Urothelium cell line (cell line): ENCODE measurements around the gene USP25.

Experiments used
- DNase-seq: peaks from one replicate; pipeline ENCODE4 v3.0.0; 2011; ENCODE audit warnings: low spot score, mixed read lengths
- FAIRE-seq: peaks from 2 replicates; lab custom pipeline; 2011; peaks lifted over from hg19 to GRCh38; lab: Jason Lieb, UNC

Gene USP25

GRCh38 chr21:15848634-15849560 lies 119.1 kb downstream of the USP25 start:
- DNase-seq: no peak

DNA sequence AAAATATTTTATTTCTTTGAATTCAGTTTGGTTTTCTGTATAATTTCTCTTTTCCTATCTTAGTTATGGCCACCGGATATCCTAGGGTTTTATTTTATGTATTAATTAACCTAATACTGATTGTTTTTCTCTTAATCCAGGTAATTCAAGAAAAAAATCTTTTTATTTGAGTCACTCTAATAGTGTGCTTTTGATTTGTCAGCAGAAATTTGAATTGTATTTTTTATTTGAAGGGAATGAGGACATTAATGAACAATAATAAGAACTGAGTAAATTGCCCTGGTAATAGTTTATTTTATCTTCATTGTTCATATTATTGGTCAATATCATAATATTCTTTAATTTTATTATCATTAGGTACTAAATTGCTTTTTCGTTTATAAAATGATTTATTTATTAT lies 120.1 kb downstream of the USP25 start:
- DNase-seq: no peak
- no peak for FAIRE-seq

More at GRCh38 chr21:15848634-15849560, 119.1 kb downstream of the USP25 start:
- no peak for FAIRE-seq

- DNase-seq: no peak
- FAIRE-seq: no peak
These were observed 120.9 kb downstream of the USP25 start for GRCh38 chr21:15850645-15851044.

DNA sequence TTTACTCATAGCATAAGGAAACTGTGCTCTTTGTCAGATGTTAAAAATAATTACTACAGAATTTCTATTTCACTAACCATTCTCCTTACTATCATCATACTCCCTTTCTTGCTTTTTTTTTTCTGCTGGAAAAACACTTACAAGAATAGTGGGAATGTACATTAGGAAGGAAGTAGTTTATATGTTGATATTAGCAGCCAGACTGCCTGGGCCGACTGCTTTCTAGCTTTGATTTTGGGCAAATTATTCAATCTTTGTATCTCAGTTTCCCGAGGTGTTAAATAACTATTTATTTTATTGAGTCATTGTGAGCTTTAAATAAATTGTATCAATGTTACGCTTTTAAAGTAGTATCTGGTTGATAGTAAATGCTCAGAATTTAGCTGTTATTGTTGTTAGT lies 122.4 kb downstream of the USP25 start:
- FAIRE-seq: no peak
- DNase-seq: no peak

DNA sequence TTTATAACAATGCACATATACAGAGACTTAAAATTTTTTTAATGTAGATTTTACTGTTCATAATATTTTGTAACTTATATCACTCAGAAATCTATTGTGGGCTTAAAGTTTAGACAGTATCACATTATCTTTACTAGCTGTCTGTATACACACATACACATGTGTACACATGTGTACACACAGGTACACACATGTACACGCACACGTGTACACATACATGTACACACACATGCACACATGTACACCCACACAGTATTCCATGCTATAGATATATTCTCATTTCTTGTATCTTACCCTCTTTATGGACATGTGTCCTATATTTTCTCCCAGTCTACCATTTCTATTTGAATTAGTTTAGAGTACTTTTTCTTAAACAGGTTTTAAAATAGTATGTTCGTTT lies 123.3 kb downstream of the USP25 start:
- no peak for DNase-seq
- no peak for FAIRE-seq

- FAIRE-seq (no peak), DNase-seq (no peak)
These were observed 127.0 kb downstream of the USP25 start for GRCh38 chr21:15856813-15857212.

DNA sequence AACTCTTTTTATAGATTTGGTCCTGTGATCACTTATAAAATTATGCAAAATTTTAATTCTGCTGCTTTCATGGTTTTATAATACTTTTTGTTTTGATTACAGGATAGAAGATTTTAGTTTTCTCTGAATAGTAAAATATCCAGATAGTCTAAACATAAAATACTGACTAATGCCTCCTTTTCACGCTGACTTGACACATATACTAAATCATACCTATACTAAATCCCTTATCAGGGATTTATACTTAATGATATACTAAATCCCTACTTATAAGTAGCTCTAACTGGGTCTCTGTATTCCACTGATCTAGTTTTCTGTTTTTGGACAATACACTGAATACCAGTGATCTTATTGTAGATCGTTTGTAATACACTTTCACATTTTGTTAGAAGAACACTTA lies 128.0 kb downstream of the USP25 start:
- no peak for FAIRE-seq
- DNase-seq: no peak

GRCh38 chr21:15860541-15860940 lies 130.8 kb downstream of the USP25 start:
- no peak for FAIRE-seq
- no peak for DNase-seq

DNA sequence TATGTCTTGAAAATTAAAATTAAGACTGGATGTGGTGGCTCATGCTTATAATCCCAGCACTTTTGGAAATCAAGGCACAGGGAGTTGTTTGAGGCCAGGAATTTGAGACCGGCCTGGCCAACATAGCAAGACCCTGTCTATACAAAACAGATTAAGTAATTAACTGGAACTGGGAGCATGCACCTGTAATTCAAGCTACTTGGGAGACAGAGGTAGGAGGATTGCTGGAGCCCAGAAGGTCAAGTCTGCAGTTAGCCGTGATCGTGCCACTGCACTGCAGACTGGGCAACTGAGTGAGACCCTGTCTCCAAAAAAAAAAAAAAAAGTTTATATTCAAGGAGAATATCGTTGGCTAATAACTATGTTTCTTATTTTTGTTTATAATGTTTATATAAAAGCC lies 139.2 kb downstream of the USP25 start:
- FAIRE-seq (no peak), DNase-seq (no peak)

- DNase-seq: no peak
- no peak for FAIRE-seq
These were observed 141.0 kb downstream of the USP25 start for GRCh38 chr21:15870819-15871218.

DNA sequence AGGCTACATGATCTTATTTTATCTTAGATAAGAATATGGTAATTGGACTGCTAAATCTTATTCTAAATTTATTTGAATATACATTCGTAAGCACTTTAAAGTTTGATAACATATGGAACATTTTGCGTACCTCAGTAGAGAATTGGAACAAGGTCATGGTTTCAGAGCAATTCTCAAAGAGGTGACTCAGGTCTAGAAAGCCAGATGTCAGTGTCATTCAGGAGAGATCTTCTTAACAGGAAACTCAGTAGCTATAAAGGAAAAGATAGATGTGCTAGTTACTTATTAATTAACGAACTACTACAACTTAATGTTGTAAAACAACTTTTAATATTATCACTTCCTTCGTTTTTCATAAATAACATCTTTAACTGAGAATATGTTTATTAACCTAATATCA lies 142.5 kb downstream of the USP25 start:
- DNase-seq (no peak), FAIRE-seq (no peak)

DNA sequence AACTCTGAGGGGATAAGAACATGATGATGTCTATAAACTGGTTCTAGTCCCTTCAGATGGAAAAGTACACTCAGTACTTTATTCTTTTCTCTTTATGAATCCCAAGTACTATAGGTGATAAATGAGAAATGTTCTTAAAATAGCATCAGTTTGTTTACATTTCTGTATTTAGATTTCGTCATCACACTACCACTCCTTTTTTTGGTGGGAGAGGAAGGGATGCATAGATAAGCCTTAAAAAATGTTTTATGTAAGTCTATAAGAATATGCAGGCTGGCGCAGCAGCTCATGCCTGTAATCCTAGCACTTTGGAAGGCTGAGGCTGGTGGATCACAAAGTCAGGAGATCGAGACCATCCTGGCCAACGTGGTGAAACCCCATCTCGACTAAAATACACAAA lies 144.8 kb downstream of the USP25 start:
- FAIRE-seq (no peak), DNase-seq (no peak)

- no peak for FAIRE-seq
- DNase-seq: no peak
These were observed 145.5 kb downstream of the USP25 start for GRCh38 chr21:15875286-15875685.

GRCh38 chr21:15893902-15894301 lies 164.1 kb downstream of the USP25 start:
- no peak for DNase-seq

DNA sequence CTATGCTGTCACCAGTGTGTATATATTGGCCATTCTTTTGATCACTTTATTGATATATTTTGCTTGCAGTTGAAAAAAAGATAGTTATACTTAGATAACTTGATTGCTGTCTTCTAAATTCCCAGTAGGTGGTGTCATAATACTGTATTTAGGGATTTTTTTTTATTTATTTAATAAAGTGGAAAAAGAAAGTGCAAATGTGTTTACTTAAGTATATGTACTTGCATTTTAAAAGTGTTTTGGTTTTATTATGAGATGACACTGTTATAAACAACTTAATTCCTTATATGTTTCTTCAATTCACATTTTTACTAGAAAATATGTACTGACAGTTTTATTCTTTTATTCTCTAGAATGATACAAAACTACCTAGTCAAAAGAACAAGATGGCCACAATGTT lies 164.8 kb downstream of the USP25 start:
- FAIRE-seq (no peak), DNase-seq (no peak)

More at GRCh38 chr21:15893902-15894301, 164.1 kb downstream of the USP25 start:
- no peak for FAIRE-seq

DNA sequence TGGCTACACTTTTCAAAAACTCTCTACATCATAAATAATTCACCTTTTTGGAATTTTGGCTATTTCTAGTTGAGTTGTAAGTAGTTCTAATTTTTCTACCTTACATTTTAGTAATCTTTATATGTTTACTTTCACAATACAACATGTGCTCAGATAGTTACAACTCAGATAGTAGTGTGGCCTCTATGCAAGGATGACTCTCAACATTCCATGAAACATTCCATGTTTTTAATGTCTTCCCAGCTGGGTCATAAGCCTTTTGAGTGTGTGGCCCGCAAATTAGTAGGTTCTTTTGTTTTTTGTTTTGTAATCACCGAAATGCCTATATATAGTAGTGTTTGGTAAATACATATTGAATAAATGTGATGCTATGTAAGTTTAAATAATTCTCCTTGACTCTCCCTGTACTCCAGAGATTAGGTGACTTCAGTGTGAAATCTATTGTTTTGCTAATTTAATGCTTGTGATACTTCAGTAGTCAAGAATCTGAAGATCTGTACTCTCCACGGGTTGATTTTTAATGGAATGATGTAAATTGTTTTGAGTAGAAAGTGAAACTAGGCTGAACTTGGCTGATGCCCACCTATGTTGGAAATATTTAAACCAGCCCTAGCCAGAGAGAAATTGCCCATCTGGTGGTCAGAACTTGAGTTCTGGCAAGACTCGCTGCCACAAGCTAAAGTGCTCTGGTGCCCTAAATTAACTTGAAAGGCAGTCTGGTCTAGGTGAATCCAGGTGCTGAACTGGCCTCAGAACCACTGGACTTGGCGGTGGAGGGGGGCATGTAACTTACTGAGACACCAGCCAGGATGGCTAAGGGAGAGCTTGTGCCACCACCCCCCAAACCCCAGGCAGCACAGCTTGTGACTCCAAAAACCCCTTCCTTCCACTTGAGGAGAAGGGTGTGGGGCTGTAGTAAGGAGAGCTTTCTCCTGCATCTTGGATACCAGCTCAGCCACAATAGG lies 165.6 kb downstream of the USP25 start:
- no peak for FAIRE-seq
- no peak for DNase-seq

GRCh38 chr21:15896501-15896900 lies 166.7 kb downstream of the USP25 start:
- DNase-seq (no peak), FAIRE-seq (no peak)

GRCh38 chr21:15904389-15904788 lies 174.6 kb downstream of the USP25 start:
- DNase-seq (no peak), FAIRE-seq (no peak)

DNA sequence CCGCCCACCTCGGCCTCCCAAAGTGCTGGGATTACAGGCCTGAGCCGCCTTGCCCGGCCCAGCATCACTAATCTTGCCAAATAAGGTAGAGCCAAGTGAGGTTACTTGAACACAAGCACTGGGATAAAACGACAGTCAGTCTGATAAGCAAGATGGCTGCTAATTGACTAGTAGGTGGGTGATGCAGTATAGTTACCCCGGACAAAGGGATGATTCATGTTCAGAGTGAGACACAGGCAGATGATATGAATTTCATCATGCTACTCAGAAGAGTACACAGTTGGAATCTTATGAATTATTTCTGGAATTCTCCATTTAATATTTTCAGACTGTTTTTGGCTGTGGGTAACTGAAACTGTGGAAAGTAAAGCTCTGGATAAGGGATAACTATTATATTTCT lies 178.4 kb downstream of the USP25 start:
- DNase-seq: no peak
- no peak for FAIRE-seq

GRCh38 chr21:15928196-15928595 lies 198.4 kb downstream of the USP25 start:
- no peak for FAIRE-seq
- no peak for DNase-seq

DNA sequence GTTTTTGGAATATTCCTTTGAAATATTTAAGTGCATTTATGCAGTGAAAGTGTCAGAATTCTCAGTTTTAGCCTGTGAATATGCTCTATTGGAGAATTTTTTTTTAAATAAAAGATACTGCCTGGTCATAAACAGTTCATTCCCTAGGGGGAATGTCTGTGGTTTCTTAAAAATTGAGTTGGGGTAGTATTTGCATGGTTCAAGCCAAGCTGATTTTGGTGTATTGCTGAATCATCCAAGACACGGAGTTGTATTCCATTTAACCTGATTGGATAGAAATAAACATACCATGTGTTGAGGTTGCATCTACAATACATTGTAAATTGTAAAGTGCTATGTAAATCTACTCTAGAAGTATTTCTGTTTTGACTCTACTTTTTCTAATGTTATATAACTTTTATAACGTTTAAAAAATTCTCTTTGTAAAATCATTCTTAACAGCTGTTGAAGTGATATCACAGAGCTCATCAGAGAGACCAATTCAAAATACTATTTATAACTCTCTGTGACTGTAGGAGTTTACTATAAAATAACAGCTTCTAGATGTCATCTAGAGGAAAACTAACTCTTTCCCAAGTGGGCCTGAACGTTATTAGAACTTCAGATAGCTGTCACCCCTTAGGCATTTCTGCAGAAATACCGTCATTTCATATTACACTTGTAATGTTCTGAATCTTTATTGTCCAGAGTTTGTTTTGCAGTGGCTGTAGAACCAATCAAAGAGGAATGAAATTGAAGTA lies 199.1 kb downstream of the USP25 start:
- FAIRE-seq: no peak
- no peak for DNase-seq
